Endothelial cell of umbilical vein (primary cell): ENCODE results near the gene TSNAXIP1. TPM values are rescaled to one million over a fixed set of nuclear protein-coding genes. Genes with fewer than 3 reads are reported as not detected.

ENCODE experiments used
- BruUV-seq: library from RNA; stranded (reverse); fragments of 400-500 nt; replicated peaks from 2 replicates; lab custom pipeline; 2021; lab: Mats Ljungman, UMichigan
- CTCF ChIA-PET: fragments of 300-600, 350-600 bp; sonication (Branson Sonifier 250); formaldehyde crosslinking; loops from one replicate; lab custom pipeline; 2021; ENCODE audit warnings: antibody characterized with exemption, inconsistent platforms; lab: Charles Lee
- POLR2A ChIA-PET: fragments of 300-600, 350-600 bp; sonication (Branson Sonifier 250); formaldehyde crosslinking; loops from one replicate; lab custom pipeline; 2021; ENCODE audit warnings: antibody characterized with exemption, inconsistent platforms; lab: Charles Lee
- DNase-seq: peaks from one replicate; pipeline ENCODE4 v3.0.0-alpha.2; 2011; ENCODE audit warnings: low read depth, low spot score
- FAIRE-seq: peaks from 2 replicates; lab custom pipeline; 2011; peaks lifted over from hg19 to GRCh38; lab: Jason Lieb, UNC
- H2AFZ ChIP-seq: 2 replicates; pipeline ENCODE4 v1.6.0; 2012; ENCODE audit warnings: low read depth, low read length, control low read depth, inconsistent platforms
- H3K27ac ChIP-seq: 2 replicates; pipeline ENCODE4 v1.5.1; 2011; ENCODE audit warnings: low read depth, mild to moderate bottlenecking, control low read depth, low read length, moderate library complexity; ENCODE audit not compliant: insufficient read depth
- H3K27me3 ChIP-seq, 2 experiments: 2 replicates each; pipeline versions ENCODE4 v1.6.0 to v1.6.1; 2011; ENCODE audit warnings: low read length in 2 of 2, mixed read lengths in 1 of 2; ENCODE audit not compliant: control insufficient read depth in 2 of 2, insufficient read depth in 2 of 2
- H3K36me3 ChIP-seq, 2 experiments: 2 replicates in 1 of 2; 3 replicates in 1 of 2; pipeline ENCODE4 v1.5.1; 2011; ENCODE audit warnings: low read length in 2 of 2, mild to moderate bottlenecking in 1 of 2, moderate library complexity in 1 of 2; ENCODE audit not compliant: control insufficient read depth in 2 of 2, insufficient read depth in 2 of 2; ENCODE audit errors: extremely low read depth in 1 of 2
- H3K4me1 ChIP-seq: 3 replicates; pipeline ENCODE4 v1.5.1; 2011; ENCODE audit warnings: mild to moderate bottlenecking, low read length; ENCODE audit not compliant: control insufficient read depth, insufficient read depth; ENCODE audit errors: extremely low read depth
- H3K4me2 ChIP-seq: 2 replicates; pipeline ENCODE4 v1.6.1; 2011; ENCODE audit warnings: low read length, control low read depth, mixed read lengths; ENCODE audit not compliant: insufficient read depth
- H3K4me3 ChIP-seq, 3 experiments: fragments of 200-600 bp in 1 of 3; sonication (generic), shearing (Covaris generic) in 1 of 3; replicated peaks in 1 of 3; 2 replicates each; pipeline ENCODE4 v1.5.1; 2011 to 2016; ENCODE audit warnings: control low read depth in 3 of 3, low read length in 3 of 3, mild to moderate bottlenecking in 2 of 3, inconsistent platforms in 1 of 3, low read depth in 1 of 3, moderate library complexity in 1 of 3; ENCODE audit not compliant: insufficient read depth in 1 of 3
- H3K79me2 ChIP-seq: 2 replicates; pipeline ENCODE4 v1.6.0; 2012; ENCODE audit warnings: low read length, inconsistent platforms; ENCODE audit not compliant: control insufficient read depth, insufficient read depth
- H3K9ac ChIP-seq: replicated peaks from 2 replicates; pipeline ENCODE3; 2011; ENCODE audit warnings: low read length, control low read depth; ENCODE audit not compliant: insufficient read depth; ENCODE audit errors: extremely low read depth
- H3K9me1 ChIP-seq: replicated peaks from 3 replicates; pipeline ENCODE4 v1.6.0; 2011; ENCODE audit warnings: mild to moderate bottlenecking, low read length; ENCODE audit not compliant: control insufficient read depth, insufficient read depth; ENCODE audit errors: extremely low read depth
- H3K9me3 ChIP-seq: replicated peaks from 2 replicates; pipeline ENCODE4 v1.5.1; 2012; ENCODE audit warnings: low read length, inconsistent platforms; ENCODE audit not compliant: control insufficient read depth, insufficient read depth
- H4K20me1 ChIP-seq: replicated peaks from 2 replicates; pipeline ENCODE3; 2011; ENCODE audit warnings: mild to moderate bottlenecking, low read length; ENCODE audit not compliant: control insufficient read depth, insufficient read depth; ENCODE audit errors: extremely low read depth
- EZH2 ChIP-seq: IDR thresholded peaks from 2 replicates; pipeline ENCODE4 v1.6.1; 2012; ENCODE audit warnings: borderline replicate concordance, low read depth, mild to moderate bottlenecking, moderate library complexity, low read length, inconsistent platforms; ENCODE audit not compliant: severe bottlenecking
- FOS ChIP-seq: IDR thresholded peaks from 2 replicates; pipeline ENCODE4 v1.6.1; 2011; ENCODE audit warnings: mild to moderate bottlenecking, low read length, moderate library complexity, borderline replicate concordance; ENCODE audit not compliant: insufficient read depth
- GATA2 ChIP-seq: IDR thresholded peaks from 2 replicates; pipeline ENCODE4 v1.7.0; 2011; ENCODE audit warnings: low read depth, mild to moderate bottlenecking, moderate library complexity, mixed read lengths, low read length; ENCODE audit not compliant: insufficient read length, insufficient read depth
- JUN ChIP-seq: IDR thresholded peaks from 2 replicates; pipeline ENCODE4 v1.6.1; 2011; ENCODE audit warnings: borderline replicate concordance, low read depth; ENCODE audit not compliant: insufficient read length, insufficient read depth
- MYC ChIP-seq: IDR thresholded peaks from one replicate; pipeline ENCODE4 v1.6.1; 2011; ENCODE audit warnings: mild to moderate bottlenecking, low read depth, low read length
- POLR2A ChIP-seq: IDR thresholded peaks from 2 replicates; pipeline ENCODE4 v1.6.1; 2012; ENCODE audit warnings: low read depth, mild to moderate bottlenecking, control low read depth, low read length
- POLR2AphosphoS5 ChIP-seq: IDR thresholded peaks from 2 replicates; pipeline ENCODE4 v1.6.1; 2012; ENCODE audit warnings: low read depth, mild to moderate bottlenecking, control low read depth, low read length, moderate library complexity; ENCODE audit not compliant: insufficient read depth
- dilution Hi-C: fragments of 300-500 bp; cut with MboI; formaldehyde crosslinking; loops from one replicate; pipeline ENCODE4 v1.15.0; 2019; ENCODE audit warnings: low sequenced_read_pairs; ENCODE audit not compliant: extremely low pct_ligation_motif_present
- intact Hi-C: fragments of 100-400 bp; cut with micrococcal nuclease; formaldehyde crosslinking; loops from one replicate; pipeline ENCODE4 v1.10.0; 2022
- polyA plus RNA-seq, 4 experiments: library from polyadenylated mRNA; depleted of rRNA in 3 of 4; stranded (reverse) in 3 of 4; unstranded in 1 of 4; fragments of >200 nt; gene quantifications; 2 replicates each; pipeline versions ENCODE4 v1.2.1 to v1.2.3, GENCODE V29; 2011 to 2012; ENCODE audit warnings: missing spikeins in 1 of 4
- total RNA-seq: library from RNA; stranded (reverse); gene quantifications from 2 replicates; pipeline ENCODE4 v1.2.3, GENCODE V29; 2021
- TF ChIP-seq, protein P1 (sequence below), 2 donors: IDR thresholded peaks; 1 replicate in 1 of 2; 2 replicates in 1 of 2; pipeline ENCODE4 v1.5.1; 2011; ENCODE audit warnings: low read length in 2 of 2, mild to moderate bottlenecking in 2 of 2, moderate library complexity in 2 of 2, control low read depth in 1 of 2, inconsistent platforms in 1 of 2, low read depth in 1 of 2; ENCODE audit not compliant: insufficient read depth in 1 of 2; ENCODE audit errors: extremely low read depth in 1 of 2
- TF ChIP-seq, protein P2 (sequence below): IDR thresholded peaks from 2 replicates; pipeline ENCODE4 v1.6.1; 2011; ENCODE audit not compliant: insufficient read depth, insufficient read length

The TSNAXIP1 gene
- total and polyA plus RNA-seq, 2 donors (not counting 3 experiments of a cell fraction or from before 2014, with no cell fraction given): 0.95 to 1.2 TPM

DNA sequence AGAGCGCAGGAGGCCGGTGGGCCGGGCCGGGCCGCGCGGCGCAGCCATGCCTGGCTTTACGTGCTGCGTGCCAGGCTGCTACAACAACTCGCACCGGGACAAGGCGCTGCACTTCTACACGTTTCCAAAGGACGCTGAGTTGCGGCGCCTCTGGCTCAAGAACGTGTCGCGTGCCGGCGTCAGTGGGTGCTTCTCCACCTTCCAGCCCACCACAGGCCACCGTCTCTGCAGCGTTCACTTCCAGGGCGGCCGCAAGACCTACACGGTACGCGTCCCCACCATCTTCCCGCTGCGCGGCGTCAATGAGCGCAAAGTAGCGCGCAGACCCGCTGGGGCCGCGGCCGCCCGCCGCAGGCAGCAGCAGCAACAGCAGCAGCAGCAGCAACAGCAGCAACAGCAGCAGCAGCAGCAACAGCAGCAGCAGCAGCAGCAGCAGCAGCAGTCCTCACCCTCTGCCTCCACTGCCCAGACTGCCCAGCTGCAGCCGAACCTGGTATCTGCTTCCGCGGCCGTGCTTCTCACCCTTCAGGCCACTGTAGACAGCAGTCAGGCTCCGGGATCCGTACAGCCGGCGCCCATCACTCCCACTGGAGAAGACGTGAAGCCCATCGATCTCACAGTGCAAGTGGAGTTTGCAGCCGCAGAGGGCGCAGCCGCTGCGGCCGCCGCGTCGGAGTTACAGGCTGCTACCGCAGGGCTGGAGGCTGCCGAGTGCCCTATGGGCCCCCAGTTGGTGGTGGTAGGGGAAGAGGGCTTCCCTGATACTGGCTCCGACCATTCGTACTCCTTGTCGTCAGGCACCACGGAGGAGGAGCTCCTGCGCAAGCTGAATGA, 36.0 kb downstream of the TSNAXIP1 start:
- H3K4me1 ChIP-seq: peaks cover 26% of the 10 kb centered on the region
- peak overlapping the region; percentile 2 to 58 (median 57) for H3K4me3 ChIP-seq
- H3K9me1 ChIP-seq: no peaks in the 10 kb centered on the region
- FAIRE-seq: peak; percentile 49
- H3K27ac ChIP-seq: peak overlapping the region; percentile 77
- ChIA-PET CTCF (interaction anchor here (0.7 to 4.6 kb wide), 6 partner anchors 9 to 685 kb away, joined by 3 to 32 read pairs (median 5); no protein-coding TSS in a partner anchor), POLR2A (no interaction called here)
- no peaks in the 10 kb centered on the region for H4K20me1 ChIP-seq
- H3K79me2 ChIP-seq: peaks cover 31% of the 10 kb centered on the region
- H2AFZ ChIP-seq: peak overlapping the region; percentile 92
- no peaks in the 10 kb centered on the region for H3K9me3 ChIP-seq
- H3K36me3 ChIP-seq: no peaks in the 10 kb centered on the region
- no peaks in the 10 kb centered on the region for H3K27me3 ChIP-seq
- H3K9ac ChIP-seq: peak overlapping the region; percentile 84
- intact Hi-C loops (loop anchor here (1.0 to 2.0 kb wide), 3 partner anchors 23 to 280 kb away; partner anchors contain the start of gene CTCF), dilution Hi-C loops (no loop called here)
- DNase-seq: peak; percentile 73
- H3K4me2 ChIP-seq: peak overlapping the region; percentile 54
- TF ChIP-seq GATA2: no peak
- TF ChIP-seq, protein P1, sequence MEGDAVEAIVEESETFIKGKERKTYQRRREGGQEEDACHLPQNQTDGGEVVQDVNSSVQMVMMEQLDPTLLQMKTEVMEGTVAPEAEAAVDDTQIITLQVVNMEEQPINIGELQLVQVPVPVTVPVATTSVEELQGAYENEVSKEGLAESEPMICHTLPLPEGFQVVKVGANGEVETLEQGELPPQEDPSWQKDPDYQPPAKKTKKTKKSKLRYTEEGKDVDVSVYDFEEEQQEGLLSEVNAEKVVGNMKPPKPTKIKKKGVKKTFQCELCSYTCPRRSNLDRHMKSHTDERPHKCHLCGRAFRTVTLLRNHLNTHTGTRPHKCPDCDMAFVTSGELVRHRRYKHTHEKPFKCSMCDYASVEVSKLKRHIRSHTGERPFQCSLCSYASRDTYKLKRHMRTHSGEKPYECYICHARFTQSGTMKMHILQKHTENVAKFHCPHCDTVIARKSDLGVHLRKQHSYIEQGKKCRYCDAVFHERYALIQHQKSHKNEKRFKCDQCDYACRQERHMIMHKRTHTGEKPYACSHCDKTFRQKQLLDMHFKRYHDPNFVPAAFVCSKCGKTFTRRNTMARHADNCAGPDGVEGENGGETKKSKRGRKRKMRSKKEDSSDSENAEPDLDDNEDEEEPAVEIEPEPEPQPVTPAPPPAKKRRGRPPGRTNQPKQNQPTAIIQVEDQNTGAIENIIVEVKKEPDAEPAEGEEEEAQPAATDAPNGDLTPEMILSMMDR (IDR thresholded peaks at IDR 0.05; ENCODE audit: extremely low read depth in 1 of 2, insufficient read depth in 1 of 2, low read depth in 1 of 2, low read length in 2 of 2): peak; percentile 13 to 47
- TSS peak; percentile 1 for BruUV-seq

DNA sequence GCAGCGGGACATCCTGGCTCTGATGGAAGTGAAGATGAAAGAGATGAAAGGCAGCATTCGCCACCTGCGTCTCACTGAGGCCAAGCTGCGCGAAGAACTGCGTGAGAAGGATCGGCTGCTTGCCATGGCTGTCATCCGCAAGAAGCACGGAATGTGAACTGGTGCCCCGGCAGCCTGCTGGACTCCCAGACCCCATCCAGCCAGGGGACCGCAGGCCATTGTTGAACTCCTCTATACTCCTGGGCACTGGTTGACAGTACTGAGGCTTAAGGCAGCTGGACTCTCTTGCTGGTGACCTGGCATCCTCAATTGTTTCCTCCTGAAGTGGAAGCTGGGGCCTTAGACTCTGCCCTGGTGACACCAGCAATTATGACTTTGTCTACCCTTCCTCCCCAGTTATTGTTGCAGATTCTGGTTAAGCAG, 36.7 kb downstream of the TSNAXIP1 start:
- Histone ChIP-seq H3K9ac (peak overlapping the region; percentile 7), H3K27ac (no peak overlapping the region), H3K4me3 (peak overlapping the region; percentile 2 to 58 (median 57)), H2AFZ (no peak overlapping the region), H3K27me3 (no peaks in the 10 kb centered on the region), H3K36me3 (no peaks in the 10 kb centered on the region), H4K20me1 (peaks cover 3% of the 10 kb centered on the region), H3K9me3 (no peaks in the 10 kb centered on the region), H3K4me2 (peak overlapping the region; percentile 54), H3K4me1 (peaks cover 32% of the 10 kb centered on the region), H3K79me2 (peaks cover 37% of the 10 kb centered on the region), H3K9me1 (no peaks in the 10 kb centered on the region)
- TF ChIP-seq FOS (no peak), POLR2AphosphoS5 (no peak), EZH2 (no peak), MYC (no peak), GATA2 (no peak), POLR2A (no peak), JUN (no peak)
- TF ChIP-seq, protein P2, sequence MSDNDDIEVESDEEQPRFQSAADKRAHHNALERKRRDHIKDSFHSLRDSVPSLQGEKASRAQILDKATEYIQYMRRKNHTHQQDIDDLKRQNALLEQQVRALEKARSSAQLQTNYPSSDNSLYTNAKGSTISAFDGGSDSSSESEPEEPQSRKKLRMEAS: no peak
- TF ChIP-seq, protein P1 (IDR thresholded peaks at IDR 0.05; ENCODE audit: extremely low read depth in 1 of 2, insufficient read depth in 1 of 2, low read depth in 1 of 2, low read length in 2 of 2): no peak
- ChIA-PET POLR2A (no interaction called here), CTCF (interaction anchor here (0.7 to 4.6 kb wide), 6 partner anchors 10 to 684 kb away, joined by 3 to 32 read pairs (median 5); no protein-coding TSS in a partner anchor)
- no peak for DNase-seq
- dilution Hi-C loops (no loop called here), intact Hi-C loops (loop anchor here (1.0 to 2.0 kb wide), 2 partner anchors 22 to 27 kb away; no protein-coding TSS in a partner anchor)
- peak; percentile 70 for FAIRE-seq
- BruUV-seq: no TSS peak
